GM12891 (cell line): ENCODE results near the gene PTPRN2.

Source experiments
- POLR2A ChIP-seq: IDR thresholded peaks from 2 replicates; pipeline ENCODE4 v1.6.1; 2011; ENCODE audit warnings: low read depth, low read length, control low read depth
- POLR2AphosphoS5 ChIP-seq: IDR thresholded peaks from 2 replicates; pipeline ENCODE4 v1.6.1; 2011; ENCODE audit warnings: low read depth, low read length, control low read depth

- TF ChIP-seq POLR2A (no peak), POLR2AphosphoS5 (no peak)
Observed at GRCh38 chr7:157568106-157568769, 1019.4 kb downstream of the PTPRN2 start.
